ENCODE measurements around the gene PRR5L. TPM values are rescaled to one million over a fixed set of nuclear protein-coding genes. Genes with fewer than 3 reads are reported as not detected.

Gene PRR5L
- total and polyA plus RNA-seq, 2 experiments from 2014 or later, result 3.1 to 8.9 TPM

DNA sequence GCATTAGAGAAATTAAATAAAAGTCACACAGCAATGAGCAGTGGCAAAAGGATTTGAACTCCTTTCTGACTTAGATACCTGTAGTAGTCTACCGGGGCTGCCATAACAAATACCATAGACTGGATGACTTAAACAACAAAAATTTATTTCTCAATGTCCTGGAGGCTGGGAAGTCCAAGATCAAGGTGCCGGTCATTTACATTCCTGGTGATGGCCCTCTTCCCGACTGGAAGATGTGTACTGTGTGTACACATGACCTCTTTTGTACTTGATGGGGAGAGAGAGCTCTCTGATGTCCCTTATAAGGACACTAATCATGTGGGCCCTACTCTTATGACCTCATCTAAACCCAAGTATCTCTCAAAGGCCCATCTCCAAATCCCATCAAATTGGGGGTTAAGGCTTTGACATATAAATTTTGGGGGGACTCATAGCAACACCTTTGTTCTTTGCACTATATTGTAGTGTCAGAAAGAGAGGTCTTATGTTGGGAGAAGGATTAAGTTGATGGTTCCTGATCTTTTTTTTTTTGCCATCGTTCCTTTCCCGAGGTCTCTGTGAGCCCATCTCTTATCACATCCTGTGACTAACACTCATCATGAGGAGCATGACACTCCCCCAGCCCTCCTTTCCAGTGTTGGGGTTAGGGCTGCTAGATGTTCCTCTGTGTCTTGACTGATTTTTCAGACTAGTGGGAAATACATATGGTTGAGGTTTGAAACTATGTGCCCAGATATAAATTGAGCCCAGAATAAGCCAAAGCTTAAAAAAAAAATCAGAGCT is 109.7 kb downstream of the PRR5L start:
- H3K27ac Mint-ChIP-seq, result no peak overlapping the region
- H4K20me1 ChIP-seq (replicated peaks; ENCODE audit: insufficient read depth), result no peaks in the 10 kb centered on the region
- peaks cover 9% of the 10 kb centered on the region; the same call in 2 of the 3 replicates for H3K4me1 Mint-ChIP-seq
- H3K9me3 Mint-ChIP-seq, result no peaks in the 10 kb centered on the region
- no peaks in the 10 kb centered on the region for H3F3A ChIP-seq (replicated peaks; ENCODE audit: low read depth)
- no peak overlapping the region for H3K4me3 Mint-ChIP-seq
- no peak overlapping the region for H2AFZ ChIP-seq
- peaks cover 3% of the 10 kb centered on the region; the same call in 1 of the 3 replicates for H3K36me3 Mint-ChIP-seq (ENCODE audit: low read depth)
- no peak overlapping the region for H3K4me2 ChIP-seq
- no peak for DNase-seq (ENCODE audit: low spot score)
- H3K9me2 ChIP-seq (ENCODE audit: insufficient read depth), result no peaks in the 10 kb centered on the region
- no peak for ATAC-seq
- H3K4me1 ChIP-seq (ENCODE audit: insufficient read depth), result no peaks in the 10 kb centered on the region
- TF ChIP-seq, protein P1, sequence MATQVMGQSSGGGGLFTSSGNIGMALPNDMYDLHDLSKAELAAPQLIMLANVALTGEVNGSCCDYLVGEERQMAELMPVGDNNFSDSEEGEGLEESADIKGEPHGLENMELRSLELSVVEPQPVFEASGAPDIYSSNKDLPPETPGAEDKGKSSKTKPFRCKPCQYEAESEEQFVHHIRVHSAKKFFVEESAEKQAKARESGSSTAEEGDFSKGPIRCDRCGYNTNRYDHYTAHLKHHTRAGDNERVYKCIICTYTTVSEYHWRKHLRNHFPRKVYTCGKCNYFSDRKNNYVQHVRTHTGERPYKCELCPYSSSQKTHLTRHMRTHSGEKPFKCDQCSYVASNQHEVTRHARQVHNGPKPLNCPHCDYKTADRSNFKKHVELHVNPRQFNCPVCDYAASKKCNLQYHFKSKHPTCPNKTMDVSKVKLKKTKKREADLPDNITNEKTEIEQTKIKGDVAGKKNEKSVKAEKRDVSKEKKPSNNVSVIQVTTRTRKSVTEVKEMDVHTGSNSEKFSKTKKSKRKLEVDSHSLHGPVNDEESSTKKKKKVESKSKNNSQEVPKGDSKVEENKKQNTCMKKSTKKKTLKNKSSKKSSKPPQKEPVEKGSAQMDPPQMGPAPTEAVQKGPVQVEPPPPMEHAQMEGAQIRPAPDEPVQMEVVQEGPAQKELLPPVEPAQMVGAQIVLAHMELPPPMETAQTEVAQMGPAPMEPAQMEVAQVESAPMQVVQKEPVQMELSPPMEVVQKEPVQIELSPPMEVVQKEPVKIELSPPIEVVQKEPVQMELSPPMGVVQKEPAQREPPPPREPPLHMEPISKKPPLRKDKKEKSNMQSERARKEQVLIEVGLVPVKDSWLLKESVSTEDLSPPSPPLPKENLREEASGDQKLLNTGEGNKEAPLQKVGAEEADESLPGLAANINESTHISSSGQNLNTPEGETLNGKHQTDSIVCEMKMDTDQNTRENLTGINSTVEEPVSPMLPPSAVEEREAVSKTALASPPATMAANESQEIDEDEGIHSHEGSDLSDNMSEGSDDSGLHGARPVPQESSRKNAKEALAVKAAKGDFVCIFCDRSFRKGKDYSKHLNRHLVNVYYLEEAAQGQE (IDR thresholded peaks at IDR 0.05; ENCODE audit: unreplicated experiment), result no peak
- TF ChIP-seq NANOG (IDR thresholded peaks at IDR 0.05; ENCODE audit: borderline replicate concordance), result no peak
- no peak for TF ChIP-seq ZNF331 (CRISPR knock-in tag; IDR thresholded peaks at IDR 0.05; ENCODE audit: low read depth)
- no peak for TF ChIP-seq EZH2phosphoT487 (IDR thresholded peaks at IDR 0.05; ENCODE audit: unreplicated experiment)
- no peak for TF ChIP-seq ZNF114 (CRISPR knock-in tag; IDR thresholded peaks at IDR 0.05)
- TF ChIP-seq JUNB (IDR thresholded peaks at IDR 0.05; ENCODE audit: unreplicated experiment), result no peak
- TF ChIP-seq, protein P2, sequence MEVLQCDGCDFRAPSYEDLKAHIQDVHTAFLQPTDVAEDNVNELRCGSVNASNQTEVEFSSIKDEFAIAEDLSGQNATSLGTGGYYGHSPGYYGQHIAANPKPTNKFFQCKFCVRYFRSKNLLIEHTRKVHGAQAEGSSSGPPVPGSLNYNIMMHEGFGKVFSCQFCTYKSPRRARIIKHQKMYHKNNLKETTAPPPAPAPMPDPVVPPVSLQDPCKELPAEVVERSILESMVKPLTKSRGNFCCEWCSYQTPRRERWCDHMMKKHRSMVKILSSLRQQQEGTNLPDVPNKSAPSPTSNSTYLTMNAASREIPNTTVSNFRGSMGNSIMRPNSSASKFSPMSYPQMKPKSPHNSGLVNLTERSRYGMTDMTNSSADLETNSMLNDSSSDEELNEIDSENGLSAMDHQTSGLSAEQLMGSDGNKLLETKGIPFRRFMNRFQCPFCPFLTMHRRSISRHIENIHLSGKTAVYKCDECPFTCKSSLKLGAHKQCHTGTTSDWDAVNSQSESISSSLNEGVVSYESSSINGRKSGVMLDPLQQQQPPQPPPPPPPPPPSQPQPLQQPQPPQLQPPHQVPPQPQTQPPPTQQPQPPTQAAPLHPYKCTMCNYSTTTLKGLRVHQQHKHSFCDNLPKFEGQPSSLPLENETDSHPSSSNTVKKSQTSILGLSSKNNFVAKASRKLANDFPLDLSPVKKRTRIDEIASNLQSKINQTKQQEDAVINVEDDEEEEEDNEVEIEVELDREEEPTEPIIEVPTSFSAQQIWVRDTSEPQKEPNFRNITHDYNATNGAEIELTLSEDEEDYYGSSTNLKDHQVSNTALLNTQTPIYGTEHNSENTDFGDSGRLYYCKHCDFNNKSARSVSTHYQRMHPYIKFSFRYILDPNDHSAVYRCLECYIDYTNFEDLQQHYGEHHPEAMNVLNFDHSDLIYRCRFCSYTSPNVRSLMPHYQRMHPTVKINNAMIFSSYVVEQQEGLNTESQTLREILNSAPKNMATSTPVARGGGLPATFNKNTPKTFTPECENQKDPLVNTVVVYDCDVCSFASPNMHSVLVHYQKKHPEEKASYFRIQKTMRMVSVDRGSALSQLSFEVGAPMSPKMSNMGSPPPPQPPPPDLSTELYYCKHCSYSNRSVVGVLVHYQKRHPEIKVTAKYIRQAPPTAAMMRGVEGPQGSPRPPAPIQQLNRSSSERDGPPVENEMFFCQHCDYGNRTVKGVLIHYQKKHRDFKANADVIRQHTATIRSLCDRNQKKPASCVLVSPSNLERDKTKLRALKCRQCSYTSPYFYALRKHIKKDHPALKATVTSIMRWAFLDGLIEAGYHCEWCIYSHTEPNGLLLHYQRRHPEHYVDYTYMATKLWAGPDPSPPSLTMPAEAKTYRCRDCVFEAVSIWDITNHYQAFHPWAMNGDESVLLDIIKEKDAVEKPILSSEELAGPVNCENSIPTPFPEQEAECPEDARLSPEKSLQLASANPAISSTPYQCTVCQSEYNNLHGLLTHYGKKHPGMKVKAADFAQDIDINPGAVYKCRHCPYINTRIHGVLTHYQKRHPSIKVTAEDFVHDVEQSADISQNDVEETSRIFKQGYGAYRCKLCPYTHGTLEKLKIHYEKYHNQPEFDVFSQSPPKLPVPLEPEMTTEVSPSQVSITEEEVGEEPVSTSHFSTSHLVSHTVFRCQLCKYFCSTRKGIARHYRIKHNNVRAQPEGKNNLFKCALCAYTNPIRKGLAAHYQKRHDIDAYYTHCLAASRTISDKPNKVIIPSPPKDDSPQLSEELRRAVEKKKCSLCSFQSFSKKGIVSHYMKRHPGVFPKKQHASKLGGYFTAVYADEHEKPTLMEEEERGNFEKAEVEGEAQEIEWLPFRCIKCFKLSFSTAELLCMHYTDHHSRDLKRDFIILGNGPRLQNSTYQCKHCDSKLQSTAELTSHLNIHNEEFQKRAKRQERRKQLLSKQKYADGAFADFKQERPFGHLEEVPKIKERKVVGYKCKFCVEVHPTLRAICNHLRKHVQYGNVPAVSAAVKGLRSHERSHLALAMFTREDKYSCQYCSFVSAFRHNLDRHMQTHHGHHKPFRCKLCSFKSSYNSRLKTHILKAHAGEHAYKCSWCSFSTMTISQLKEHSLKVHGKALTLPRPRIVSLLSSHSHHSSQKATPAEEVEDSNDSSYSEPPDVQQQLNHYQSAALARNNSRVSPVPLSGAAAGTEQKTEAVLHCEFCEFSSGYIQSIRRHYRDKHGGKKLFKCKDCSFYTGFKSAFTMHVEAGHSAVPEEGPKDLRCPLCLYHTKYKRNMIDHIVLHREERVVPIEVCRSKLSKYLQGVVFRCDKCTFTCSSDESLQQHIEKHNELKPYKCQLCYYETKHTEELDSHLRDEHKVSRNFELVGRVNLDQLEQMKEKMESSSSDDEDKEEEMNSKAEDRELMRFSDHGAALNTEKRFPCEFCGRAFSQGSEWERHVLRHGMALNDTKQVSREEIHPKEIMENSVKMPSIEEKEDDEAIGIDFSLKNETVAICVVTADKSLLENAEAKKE (CRISPR knock-in tag; IDR thresholded peaks at IDR 0.05), result no peak
- TF ChIP-seq, protein P3, sequence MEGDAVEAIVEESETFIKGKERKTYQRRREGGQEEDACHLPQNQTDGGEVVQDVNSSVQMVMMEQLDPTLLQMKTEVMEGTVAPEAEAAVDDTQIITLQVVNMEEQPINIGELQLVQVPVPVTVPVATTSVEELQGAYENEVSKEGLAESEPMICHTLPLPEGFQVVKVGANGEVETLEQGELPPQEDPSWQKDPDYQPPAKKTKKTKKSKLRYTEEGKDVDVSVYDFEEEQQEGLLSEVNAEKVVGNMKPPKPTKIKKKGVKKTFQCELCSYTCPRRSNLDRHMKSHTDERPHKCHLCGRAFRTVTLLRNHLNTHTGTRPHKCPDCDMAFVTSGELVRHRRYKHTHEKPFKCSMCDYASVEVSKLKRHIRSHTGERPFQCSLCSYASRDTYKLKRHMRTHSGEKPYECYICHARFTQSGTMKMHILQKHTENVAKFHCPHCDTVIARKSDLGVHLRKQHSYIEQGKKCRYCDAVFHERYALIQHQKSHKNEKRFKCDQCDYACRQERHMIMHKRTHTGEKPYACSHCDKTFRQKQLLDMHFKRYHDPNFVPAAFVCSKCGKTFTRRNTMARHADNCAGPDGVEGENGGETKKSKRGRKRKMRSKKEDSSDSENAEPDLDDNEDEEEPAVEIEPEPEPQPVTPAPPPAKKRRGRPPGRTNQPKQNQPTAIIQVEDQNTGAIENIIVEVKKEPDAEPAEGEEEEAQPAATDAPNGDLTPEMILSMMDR (conservative IDR thresholded peaks at IDR 0.05; ENCODE audit: low read depth in 2 of 2), result no peak
- TF ChIP-seq, protein P4, sequence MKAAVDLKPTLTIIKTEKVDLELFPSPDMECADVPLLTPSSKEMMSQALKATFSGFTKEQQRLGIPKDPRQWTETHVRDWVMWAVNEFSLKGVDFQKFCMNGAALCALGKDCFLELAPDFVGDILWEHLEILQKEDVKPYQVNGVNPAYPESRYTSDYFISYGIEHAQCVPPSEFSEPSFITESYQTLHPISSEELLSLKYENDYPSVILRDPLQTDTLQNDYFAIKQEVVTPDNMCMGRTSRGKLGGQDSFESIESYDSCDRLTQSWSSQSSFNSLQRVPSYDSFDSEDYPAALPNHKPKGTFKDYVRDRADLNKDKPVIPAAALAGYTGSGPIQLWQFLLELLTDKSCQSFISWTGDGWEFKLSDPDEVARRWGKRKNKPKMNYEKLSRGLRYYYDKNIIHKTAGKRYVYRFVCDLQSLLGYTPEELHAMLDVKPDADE (IDR thresholded peaks at IDR 0.05), result no peak
- no peaks in the 10 kb centered on the region for H3K36me3 ChIP-seq (ENCODE audit: insufficient read depth)
- H3K27me3 ChIP-seq (ENCODE audit: insufficient read depth), result no peaks in the 10 kb centered on the region
- peaks cover 2% of the 10 kb centered on the region for H3K27me3 Mint-ChIP-seq (ENCODE audit: insufficient read depth, low read depth, poor library complexity)
- H3K4me3 ChIP-seq, result no peak overlapping the region
- no peak overlapping the region for H3K27ac ChIP-seq (ENCODE audit: low read depth)
- no peaks in the 10 kb centered on the region for H3K79me2 ChIP-seq (replicated peaks; ENCODE audit: insufficient read depth)

Data from GM23338 (cell line).